ENCODE data around the gene LRP1B.
A peak's percentile ranks its signal among the peaks of the same experiment; 100 is the strongest.

The LRP1B gene

DNA sequence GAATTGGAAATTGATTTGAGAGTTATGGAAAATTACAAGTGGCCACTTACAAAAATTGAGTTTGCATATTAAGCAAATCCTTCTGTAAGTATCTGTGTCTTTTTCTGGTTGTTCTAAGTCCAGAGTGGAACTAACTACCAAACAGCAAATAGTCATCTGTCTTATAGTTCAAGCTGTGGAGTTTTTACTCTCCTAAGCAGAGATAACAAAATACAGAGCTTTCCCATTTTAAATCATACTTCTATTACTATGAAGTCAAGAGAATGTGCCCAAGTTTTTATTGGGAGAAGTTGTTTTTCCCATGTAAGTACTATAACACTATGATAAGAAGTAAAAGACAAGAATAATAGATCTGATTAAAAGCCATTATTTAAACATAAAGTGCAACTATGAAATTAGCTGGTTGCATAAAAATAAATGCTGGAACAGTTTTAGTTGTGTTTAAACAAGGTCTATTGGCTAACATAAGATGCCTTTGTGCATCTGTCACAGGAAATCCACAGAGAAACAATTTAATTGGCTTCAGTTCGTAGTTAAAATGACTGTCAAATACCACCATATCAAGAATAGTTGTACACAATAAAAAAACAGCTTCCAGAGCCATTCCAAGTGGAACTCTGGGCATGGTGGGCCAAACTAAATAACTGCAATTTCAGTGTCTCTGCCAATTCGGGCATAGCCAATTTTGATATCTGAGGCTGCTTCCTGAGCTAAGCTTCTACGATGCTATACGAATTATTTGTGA is 1883.2 kb downstream of the LRP1B start:
- peak overlapping the region; percentile 78 for H3K4me3 ChIP-seq (ENCODE audit: low read length)
- peak overlapping the region; percentile 83 for H3K9ac ChIP-seq (ENCODE audit: low read length)
- H3K9me3 ChIP-seq (ENCODE audit: control insufficient read depth, low read length): no peaks in the 10 kb centered on the region
- H3K36me3 ChIP-seq (ENCODE audit: control insufficient read depth, insufficient read depth, low read length, severe bottlenecking): no peaks in the 10 kb centered on the region
- peak; percentile 64 for DNase-seq (ENCODE audit: low read depth)
- no peaks in the 10 kb centered on the region for H3K27me3 ChIP-seq (replicated peaks; ENCODE audit: control insufficient read depth, insufficient read depth, low read length)
- peaks cover 46% of the 10 kb centered on the region for H3K4me1 ChIP-seq (ENCODE audit: control insufficient read depth, insufficient read depth, low read length)

DNA sequence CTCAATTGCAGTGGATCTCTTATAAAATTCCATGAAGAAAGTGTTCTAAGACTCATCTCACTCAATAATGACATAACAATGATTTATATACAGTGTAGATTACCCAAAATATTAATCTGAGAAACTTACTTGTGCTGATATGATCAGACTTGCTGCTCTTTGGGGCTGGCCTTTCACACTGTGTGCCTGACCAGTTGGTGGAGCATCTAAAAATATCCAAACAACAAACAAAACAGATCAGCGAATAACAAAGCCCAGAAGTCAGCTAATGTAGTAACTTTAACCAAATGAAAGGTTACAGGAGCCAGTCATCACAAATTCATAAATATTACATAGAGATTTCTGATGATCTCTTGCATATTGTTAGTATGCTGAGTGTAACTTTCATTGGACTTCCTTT is 1883.9 kb downstream of the LRP1B start:
- no peak for DNase-seq (ENCODE audit: low read depth)
- Histone ChIP-seq H3K27me3 (replicated peaks; ENCODE audit: control insufficient read depth, insufficient read depth, low read length) (no peaks in the 10 kb centered on the region), H3K36me3 (ENCODE audit: control insufficient read depth, insufficient read depth, low read length, severe bottlenecking) (no peaks in the 10 kb centered on the region)

DNA sequence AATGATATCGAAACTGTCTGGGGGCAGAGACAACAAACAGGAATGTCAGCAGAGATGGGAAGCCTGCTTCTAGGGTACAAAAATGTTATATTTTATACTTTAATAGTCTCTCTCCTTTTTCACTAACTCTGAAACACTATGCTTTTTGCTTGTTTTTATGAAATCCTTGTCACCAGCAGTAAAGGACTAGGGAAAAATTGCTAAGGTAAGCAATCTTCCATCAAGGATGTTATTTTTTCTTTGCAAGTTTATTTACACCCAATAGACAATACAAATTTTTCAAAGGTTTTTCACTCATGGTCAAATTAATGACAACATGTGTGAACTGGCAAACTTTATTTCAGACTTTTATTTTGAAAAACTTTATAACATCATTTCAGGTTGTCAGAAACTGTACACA is 1884.8 kb downstream of the LRP1B start:
- no peak for DNase-seq (ENCODE audit: low read depth)
- Histone ChIP-seq H3K36me3 (ENCODE audit: control insufficient read depth, insufficient read depth, low read length, severe bottlenecking) (no peaks in the 10 kb centered on the region), H3K4me3 (ENCODE audit: low read length) (peak overlapping the region; percentile 78), H3K9me3 (ENCODE audit: control insufficient read depth, low read length) (no peaks in the 10 kb centered on the region), H3K9ac (ENCODE audit: low read length) (peak overlapping the region; percentile 83), H3K27me3 (replicated peaks; ENCODE audit: control insufficient read depth, insufficient read depth, low read length) (no peaks in the 10 kb centered on the region), H3K4me1 (ENCODE audit: control insufficient read depth, insufficient read depth, low read length) (peaks cover 46% of the 10 kb centered on the region)

More for the DNA sequence above, 1883.9 kb downstream of the LRP1B start:
- H3K4me1 ChIP-seq (ENCODE audit: control insufficient read depth, insufficient read depth, low read length): peaks cover 46% of the 10 kb centered on the region
- H3K9me3 ChIP-seq (ENCODE audit: control insufficient read depth, low read length): no peaks in the 10 kb centered on the region
- peak overlapping the region; percentile 83 for H3K9ac ChIP-seq (ENCODE audit: low read length)
- peak overlapping the region; percentile 78 for H3K4me3 ChIP-seq (ENCODE audit: low read length)

DNA sequence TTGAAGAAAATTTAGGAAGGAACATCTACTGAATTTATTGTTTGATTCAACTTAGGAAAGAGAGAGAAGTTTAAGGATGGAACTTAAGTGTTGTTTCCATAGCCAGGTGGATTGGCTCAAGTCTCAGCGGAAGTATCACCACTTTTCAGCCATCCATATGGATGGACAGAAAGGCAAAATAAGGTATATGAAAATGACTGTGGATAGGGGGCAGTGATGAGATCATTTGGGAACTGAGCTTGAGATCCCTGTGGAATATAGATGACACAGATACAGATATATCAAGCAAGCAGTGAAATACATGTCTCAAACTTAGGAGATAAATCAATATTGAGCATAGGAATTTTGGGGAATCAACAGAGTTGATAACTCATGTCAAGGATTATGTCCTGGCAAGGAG is 1887.9 kb downstream of the LRP1B start:
- no peak overlapping the region for H3K4me3 ChIP-seq (ENCODE audit: low read length)
- H3K9me3 ChIP-seq (ENCODE audit: control insufficient read depth, low read length): no peaks in the 10 kb centered on the region
- H3K36me3 ChIP-seq (ENCODE audit: control insufficient read depth, insufficient read depth, low read length, severe bottlenecking): no peaks in the 10 kb centered on the region
- no peak overlapping the region for H3K9ac ChIP-seq (ENCODE audit: low read length)
- H3K27me3 ChIP-seq (replicated peaks; ENCODE audit: control insufficient read depth, insufficient read depth, low read length): no peaks in the 10 kb centered on the region
- H3K4me1 ChIP-seq (ENCODE audit: control insufficient read depth, insufficient read depth, low read length): peaks cover 26% of the 10 kb centered on the region
- no peak for DNase-seq (ENCODE audit: low read depth)

DNA sequence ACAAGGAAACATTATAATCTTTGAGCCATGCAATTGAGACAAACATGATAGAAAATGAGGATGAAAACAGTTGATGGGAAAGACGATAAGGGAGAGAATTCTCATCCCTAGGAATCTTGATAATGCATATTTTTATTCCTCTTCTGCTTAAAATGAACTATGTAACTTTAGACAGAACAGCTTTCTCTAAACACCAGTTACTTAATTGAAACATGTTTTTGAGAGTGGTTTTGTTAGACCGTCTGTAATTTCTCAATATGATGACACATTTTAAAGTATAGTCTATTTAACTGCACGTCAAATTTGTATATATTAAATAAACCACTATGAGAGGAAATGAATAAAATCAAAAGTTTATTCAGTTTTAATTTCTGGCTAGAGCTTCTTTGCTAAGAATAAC is 1896.7 kb downstream of the LRP1B start:
- no peaks in the 10 kb centered on the region for H3K27me3 ChIP-seq (replicated peaks; ENCODE audit: control insufficient read depth, insufficient read depth, low read length)
- no peaks in the 10 kb centered on the region for H3K36me3 ChIP-seq (ENCODE audit: control insufficient read depth, insufficient read depth, low read length, severe bottlenecking)
- no peak overlapping the region for H3K4me3 ChIP-seq (ENCODE audit: low read length)
- H3K9me3 ChIP-seq (ENCODE audit: control insufficient read depth, low read length): no peaks in the 10 kb centered on the region
- no peaks in the 10 kb centered on the region for H3K4me1 ChIP-seq (ENCODE audit: control insufficient read depth, insufficient read depth, low read length)
- no peak overlapping the region for H3K9ac ChIP-seq (ENCODE audit: low read length)
- DNase-seq (ENCODE audit: low read depth): no peak

DNA sequence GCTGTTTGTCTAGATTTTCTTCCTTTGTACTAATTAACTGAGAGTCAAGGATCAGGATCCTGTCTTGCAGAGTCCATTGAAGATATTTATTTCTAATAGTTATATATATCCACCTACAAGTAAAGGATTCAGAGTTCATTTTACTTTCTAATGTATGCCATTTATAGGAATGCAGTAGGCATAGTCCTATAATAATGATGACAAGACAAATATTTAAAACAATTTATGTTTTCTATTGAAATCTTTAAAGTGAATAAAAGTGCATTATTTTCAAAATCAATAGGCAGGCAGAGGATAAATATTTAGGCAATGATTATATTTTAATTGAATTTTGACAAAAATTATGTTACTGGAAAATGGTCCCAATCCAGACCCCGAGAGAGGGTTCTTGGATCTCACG is 1919.9 kb downstream of the LRP1B start:
- H3K4me1 ChIP-seq (ENCODE audit: control insufficient read depth, insufficient read depth, low read length): no peaks in the 10 kb centered on the region
- no peak overlapping the region for H3K4me3 ChIP-seq (ENCODE audit: low read length)
- H3K9me3 ChIP-seq (ENCODE audit: control insufficient read depth, low read length): no peaks in the 10 kb centered on the region
- no peak overlapping the region for H3K9ac ChIP-seq (ENCODE audit: low read length)
- no peak for DNase-seq (ENCODE audit: low read depth)
- H3K27me3 ChIP-seq (replicated peaks; ENCODE audit: control insufficient read depth, insufficient read depth, low read length): no peaks in the 10 kb centered on the region
- H3K36me3 ChIP-seq (ENCODE audit: control insufficient read depth, insufficient read depth, low read length, severe bottlenecking): no peaks in the 10 kb centered on the region

DNA sequence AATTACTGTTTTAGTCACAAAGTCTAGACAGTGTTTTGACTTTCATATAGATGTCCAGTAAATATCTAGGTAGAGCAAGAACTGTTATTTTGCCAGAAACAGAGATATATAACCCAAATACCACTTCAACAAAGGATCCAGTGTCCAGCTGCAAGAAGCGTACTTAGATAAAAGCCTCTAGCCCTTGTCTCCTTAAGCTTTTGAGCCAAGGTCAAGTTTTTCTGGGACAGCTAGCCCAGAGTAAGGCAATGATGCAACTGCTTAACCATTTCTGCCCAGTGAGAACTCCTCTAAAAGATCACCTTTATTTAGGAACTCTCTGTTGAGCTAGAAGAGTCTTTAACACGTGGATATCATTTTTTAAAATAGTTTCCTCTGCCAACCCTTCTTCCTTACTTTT is 1925.7 kb downstream of the LRP1B start:
- H3K9ac ChIP-seq (ENCODE audit: low read length): no peak overlapping the region
- no peaks in the 10 kb centered on the region for H3K9me3 ChIP-seq (ENCODE audit: control insufficient read depth, low read length)
- no peaks in the 10 kb centered on the region for H3K4me1 ChIP-seq (ENCODE audit: control insufficient read depth, insufficient read depth, low read length)
- H3K36me3 ChIP-seq (ENCODE audit: control insufficient read depth, insufficient read depth, low read length, severe bottlenecking): no peaks in the 10 kb centered on the region
- H3K4me3 ChIP-seq (ENCODE audit: low read length): no peak overlapping the region
- DNase-seq (ENCODE audit: low read depth): no peak
- H3K27me3 ChIP-seq (replicated peaks; ENCODE audit: control insufficient read depth, insufficient read depth, low read length): no peaks in the 10 kb centered on the region

DNA sequence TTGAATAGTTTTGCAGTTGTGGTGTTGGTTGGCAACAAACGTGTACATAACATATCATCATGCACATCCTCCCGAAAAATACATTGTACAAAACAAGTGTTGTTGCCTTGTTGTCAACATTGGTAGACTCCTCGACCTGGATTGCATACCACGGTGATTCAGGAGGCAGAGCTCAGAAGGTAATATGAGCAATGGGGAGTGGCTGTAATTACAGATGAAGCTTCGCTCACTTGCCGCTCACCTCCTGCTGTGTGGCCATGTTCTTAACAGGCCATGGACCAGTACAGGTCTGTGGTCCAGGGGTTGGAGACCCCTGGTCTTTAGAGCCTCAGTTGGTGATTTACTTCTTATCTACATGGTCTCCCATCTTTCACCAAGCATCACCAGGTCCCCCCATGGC is 1927.5 kb downstream of the LRP1B start:
- H3K36me3 ChIP-seq (ENCODE audit: control insufficient read depth, insufficient read depth, low read length, severe bottlenecking): no peaks in the 10 kb centered on the region
- H3K27me3 ChIP-seq (replicated peaks; ENCODE audit: control insufficient read depth, insufficient read depth, low read length): no peaks in the 10 kb centered on the region
- H3K9me3 ChIP-seq (ENCODE audit: control insufficient read depth, low read length): peaks cover 3% of the 10 kb centered on the region
- H3K4me1 ChIP-seq (ENCODE audit: control insufficient read depth, insufficient read depth, low read length): no peaks in the 10 kb centered on the region
- no peak overlapping the region for H3K9ac ChIP-seq (ENCODE audit: low read length)
- H3K4me3 ChIP-seq (ENCODE audit: low read length): no peak overlapping the region
- DNase-seq (ENCODE audit: low read depth): no peak

DNA sequence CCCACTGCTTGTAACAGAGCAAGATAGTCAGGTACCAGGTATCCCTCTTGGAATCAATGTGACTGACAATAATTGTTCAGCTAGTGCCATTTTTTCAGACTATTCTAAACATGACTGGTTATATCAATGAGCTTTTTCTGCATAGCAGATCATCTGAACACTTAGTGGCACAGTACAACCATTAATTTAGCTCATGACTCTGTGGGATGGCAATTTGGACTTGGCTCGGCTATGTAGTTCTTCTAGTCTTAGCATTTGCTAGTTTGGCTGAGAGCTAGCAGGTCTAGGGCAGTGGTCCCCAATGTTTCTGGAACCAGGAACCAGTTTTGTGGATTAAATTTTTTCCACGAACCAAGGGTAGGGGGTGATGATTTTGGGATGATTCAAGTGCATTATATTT is 1929.2 kb downstream of the LRP1B start:
- Histone ChIP-seq H3K9me3 (ENCODE audit: control insufficient read depth, low read length) (peaks cover 3% of the 10 kb centered on the region), H3K9ac (ENCODE audit: low read length) (no peak overlapping the region), H3K4me1 (ENCODE audit: control insufficient read depth, insufficient read depth, low read length) (no peaks in the 10 kb centered on the region), H3K4me3 (ENCODE audit: low read length) (no peak overlapping the region), H3K36me3 (ENCODE audit: control insufficient read depth, insufficient read depth, low read length, severe bottlenecking) (no peaks in the 10 kb centered on the region), H3K27me3 (replicated peaks; ENCODE audit: control insufficient read depth, insufficient read depth, low read length) (no peaks in the 10 kb centered on the region)
- no peak for DNase-seq (ENCODE audit: low read depth)

DNA sequence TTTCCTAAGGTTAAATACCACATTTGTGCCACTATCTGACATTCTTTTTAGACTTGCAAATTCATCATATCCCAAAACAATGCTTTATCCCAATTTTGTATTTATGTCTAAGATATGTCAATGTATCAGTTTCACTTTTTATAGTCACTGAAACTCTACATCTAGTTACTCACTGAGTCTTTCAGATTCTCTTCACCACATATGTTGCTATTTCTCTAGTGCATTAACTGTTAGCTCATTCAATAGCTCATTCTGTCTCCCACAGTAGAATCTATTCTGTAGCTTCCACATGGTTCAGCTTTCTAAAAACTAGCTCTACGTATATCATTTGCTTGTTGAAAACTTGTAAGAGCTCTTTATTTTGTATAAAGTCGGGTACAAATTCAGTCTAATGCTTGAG is 1930.1 kb downstream of the LRP1B start:
- DNase-seq (ENCODE audit: low read depth): no peak
- no peaks in the 10 kb centered on the region for H3K27me3 ChIP-seq (replicated peaks; ENCODE audit: control insufficient read depth, insufficient read depth, low read length)
- H3K36me3 ChIP-seq (ENCODE audit: control insufficient read depth, insufficient read depth, low read length, severe bottlenecking): no peaks in the 10 kb centered on the region
- H3K9ac ChIP-seq (ENCODE audit: low read length): no peak overlapping the region
- no peak overlapping the region for H3K4me3 ChIP-seq (ENCODE audit: low read length)
- peaks cover 3% of the 10 kb centered on the region for H3K9me3 ChIP-seq (ENCODE audit: control insufficient read depth, low read length)
- H3K4me1 ChIP-seq (ENCODE audit: control insufficient read depth, insufficient read depth, low read length): no peaks in the 10 kb centered on the region

DNA sequence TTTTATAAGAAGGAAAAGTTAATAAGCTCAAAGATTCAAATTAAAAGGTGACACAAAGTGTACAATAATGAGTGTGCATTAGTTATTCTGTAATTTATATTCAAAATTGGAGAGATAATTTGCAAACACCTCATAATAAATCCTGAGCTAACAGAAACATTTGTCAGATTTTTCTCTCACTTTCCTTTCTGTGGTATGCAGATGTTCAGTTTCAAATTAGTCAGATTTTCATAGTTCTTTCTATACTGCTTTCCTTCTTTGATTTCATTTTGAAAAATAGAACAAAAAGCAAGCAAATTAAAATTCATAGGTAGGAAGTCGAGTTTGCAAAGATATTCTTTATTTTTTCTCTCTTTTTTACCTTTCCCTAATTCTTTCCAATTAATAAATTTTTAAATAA is 1930.5 kb downstream of the LRP1B start:
- Histone ChIP-seq H3K4me3 (ENCODE audit: low read length) (no peak overlapping the region), H3K4me1 (ENCODE audit: control insufficient read depth, insufficient read depth, low read length) (no peaks in the 10 kb centered on the region), H3K9ac (ENCODE audit: low read length) (no peak overlapping the region), H3K36me3 (ENCODE audit: control insufficient read depth, insufficient read depth, low read length, severe bottlenecking) (no peaks in the 10 kb centered on the region), H3K27me3 (replicated peaks; ENCODE audit: control insufficient read depth, insufficient read depth, low read length) (no peaks in the 10 kb centered on the region), H3K9me3 (ENCODE audit: control insufficient read depth, low read length) (peaks cover 3% of the 10 kb centered on the region)
- DNase-seq (ENCODE audit: low read depth): no peak

DNA sequence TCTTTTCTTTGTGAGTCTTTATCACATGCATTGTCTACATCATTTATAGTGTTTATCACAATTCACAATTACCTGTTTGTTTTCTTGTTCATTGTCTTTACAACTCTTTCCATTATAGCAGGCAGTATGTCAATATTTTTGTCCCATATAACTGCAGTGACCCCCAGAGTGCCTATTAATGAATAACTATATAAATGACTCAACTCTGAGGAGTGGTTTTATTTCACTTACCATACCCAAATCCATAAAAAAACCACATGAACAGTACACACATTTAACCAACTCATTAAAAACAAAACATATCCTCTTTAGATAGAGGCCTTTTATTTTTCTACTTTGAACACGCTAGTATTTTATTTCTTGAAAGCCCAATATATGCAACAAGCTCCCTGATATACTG is 1931.5 kb downstream of the LRP1B start:
- no peak for DNase-seq (ENCODE audit: low read depth)
- Histone ChIP-seq H3K27me3 (replicated peaks; ENCODE audit: control insufficient read depth, insufficient read depth, low read length) (no peaks in the 10 kb centered on the region), H3K9ac (ENCODE audit: low read length) (no peak overlapping the region), H3K9me3 (ENCODE audit: control insufficient read depth, low read length) (peaks cover 3% of the 10 kb centered on the region), H3K36me3 (ENCODE audit: control insufficient read depth, insufficient read depth, low read length, severe bottlenecking) (no peaks in the 10 kb centered on the region), H3K4me3 (ENCODE audit: low read length) (no peak overlapping the region), H3K4me1 (ENCODE audit: control insufficient read depth, insufficient read depth, low read length) (no peaks in the 10 kb centered on the region)
